Right lobe of liver (tissue), 4 donors: ENCODE data around the gene CLPSL2.

Experiments
- POLR2A ChIP-seq: fragments of 450-650 bp; IDR thresholded peaks from one replicate; pipeline ENCODE4 v1.6.1; 2017; ENCODE audit warnings: antibody characterized with exemption, mild to moderate bottlenecking
- TF ChIP-seq, protein P1 (sequence below), 4 donors: fragments of 200-600 bp in 3 of 4; fragments of 450-650 bp in 1 of 4; IDR thresholded peaks; one replicate each; pipeline versions ENCODE4 v1.5.1 to v1.8.0; 2016 to 2022; ENCODE audit warnings: antibody characterized with exemption in 4 of 4, mild to moderate bottlenecking in 2 of 4
- donor health status: DM: no; HTN: no; CAD: no.
- donor health status: DM: no; HTN: no; CAD: no.
- donor health status: DM: no; HTN: yes; CAD: no.

GRCh38 chr6:35776364-35777215 is at the start of gene CLPSL2:
- TF ChIP-seq, protein P1, sequence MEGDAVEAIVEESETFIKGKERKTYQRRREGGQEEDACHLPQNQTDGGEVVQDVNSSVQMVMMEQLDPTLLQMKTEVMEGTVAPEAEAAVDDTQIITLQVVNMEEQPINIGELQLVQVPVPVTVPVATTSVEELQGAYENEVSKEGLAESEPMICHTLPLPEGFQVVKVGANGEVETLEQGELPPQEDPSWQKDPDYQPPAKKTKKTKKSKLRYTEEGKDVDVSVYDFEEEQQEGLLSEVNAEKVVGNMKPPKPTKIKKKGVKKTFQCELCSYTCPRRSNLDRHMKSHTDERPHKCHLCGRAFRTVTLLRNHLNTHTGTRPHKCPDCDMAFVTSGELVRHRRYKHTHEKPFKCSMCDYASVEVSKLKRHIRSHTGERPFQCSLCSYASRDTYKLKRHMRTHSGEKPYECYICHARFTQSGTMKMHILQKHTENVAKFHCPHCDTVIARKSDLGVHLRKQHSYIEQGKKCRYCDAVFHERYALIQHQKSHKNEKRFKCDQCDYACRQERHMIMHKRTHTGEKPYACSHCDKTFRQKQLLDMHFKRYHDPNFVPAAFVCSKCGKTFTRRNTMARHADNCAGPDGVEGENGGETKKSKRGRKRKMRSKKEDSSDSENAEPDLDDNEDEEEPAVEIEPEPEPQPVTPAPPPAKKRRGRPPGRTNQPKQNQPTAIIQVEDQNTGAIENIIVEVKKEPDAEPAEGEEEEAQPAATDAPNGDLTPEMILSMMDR (IDR thresholded peaks at IDR 0.05) = no peak
- TF ChIP-seq POLR2A = no peak
